Esophagus squamous epithelium (tissue), 5 donors: ENCODE results near the gene LPP. TPM values are rescaled to one million over a fixed set of nuclear protein-coding genes. Genes with fewer than 3 reads are reported as not detected.
"Not testable (repeated sequence)": the region's sequence is repeated elsewhere in the genome, so short reads cannot be mapped to it uniquely, and the experiment has no call there.

Experiments used
- DNase-seq: peaks from one replicate; lab custom pipeline; 2025; lab: John Stamatoyannopoulos, UW
- H3K27ac ChIP-seq, 4 donors: fragments of 200-600 bp; sonication (generic); one replicate each; pipeline ENCODE4 v1.5.1; 2016 to 2019; ENCODE audit warnings: mild to moderate bottlenecking in 1 of 4
- H3K27me3 ChIP-seq, 4 donors: fragments of 200-600 bp; sonication (generic); 1 replicate in 3 of 4; 2 replicates in 1 of 4; pipeline versions ENCODE4 v1.5.1 to v1.6.0; 2017 to 2021; ENCODE audit warnings: antibody characterized with exemption in 1 of 4
- H3K36me3 ChIP-seq, 3 donors: fragments of 200-600 bp; sonication (generic); one replicate each; pipeline ENCODE4 v1.5.1; 2016 to 2019
- H3K4me1 ChIP-seq, 3 donors: fragments of 200-600 bp; sonication (generic); one replicate each; pipeline ENCODE4 v1.5.1; 2017 to 2019
- H3K4me3 ChIP-seq, 4 donors: fragments of 200-600 bp; sonication (generic); 1 replicate in 3 of 4; 2 replicates in 1 of 4; pipeline ENCODE4 v1.5.1; 2016 to 2019; ENCODE audit warnings: mild to moderate bottlenecking in 2 of 4, moderate library complexity in 1 of 4
- H3K9me3 ChIP-seq, 3 donors: fragments of 200-600 bp; sonication (generic); one replicate each; pipeline ENCODE4 v1.5.1; 2016 to 2019
- POLR2A ChIP-seq, 4 donors: fragments of 450-650 bp; IDR thresholded peaks; one replicate each; pipeline ENCODE4 v1.6.1; 2017; ENCODE audit warnings: antibody characterized with exemption in 4 of 4, mild to moderate bottlenecking in 4 of 4, moderate library complexity in 3 of 4
- WGBS, 2 donors: methylation state at CpG; one replicate each; pipeline ENCODE4 v1.1.5; 2018; 5-methylcytosine and 5-hydroxymethylcytosine counted together
- intact Hi-C: fragments of 100-400 bp; cut with DNase I; formaldehyde crosslinking; loops from one replicate; pipeline ENCODE4 v1.15.0; 2022
- total RNA-seq, 4 donors: library from RNA; depleted of rRNA; stranded (reverse); fragments of >200 nt; gene quantifications; one replicate each; pipeline ENCODE4 v1.1.0, GENCODE V29; 2016
- TF ChIP-seq, protein P1 (sequence below), 6 experiments: fragments of 450-650 bp in 4 of 6; fragments of 200-600 bp in 2 of 6; sonication (generic) in 2 of 6; IDR thresholded peaks; one replicate each; pipeline ENCODE4 v1.5.1; 2016 to 2019; ENCODE audit warnings: antibody characterized with exemption in 6 of 6, mild to moderate bottlenecking in 4 of 6, moderate library complexity in 4 of 6
- donor health status: DM: yes; HTN: yes; CAD: no.

Gene LPP
- total RNA-seq, 4 donors from 2014 or later, result 41.4 to 369 (median 97.3) TPM

DNA sequence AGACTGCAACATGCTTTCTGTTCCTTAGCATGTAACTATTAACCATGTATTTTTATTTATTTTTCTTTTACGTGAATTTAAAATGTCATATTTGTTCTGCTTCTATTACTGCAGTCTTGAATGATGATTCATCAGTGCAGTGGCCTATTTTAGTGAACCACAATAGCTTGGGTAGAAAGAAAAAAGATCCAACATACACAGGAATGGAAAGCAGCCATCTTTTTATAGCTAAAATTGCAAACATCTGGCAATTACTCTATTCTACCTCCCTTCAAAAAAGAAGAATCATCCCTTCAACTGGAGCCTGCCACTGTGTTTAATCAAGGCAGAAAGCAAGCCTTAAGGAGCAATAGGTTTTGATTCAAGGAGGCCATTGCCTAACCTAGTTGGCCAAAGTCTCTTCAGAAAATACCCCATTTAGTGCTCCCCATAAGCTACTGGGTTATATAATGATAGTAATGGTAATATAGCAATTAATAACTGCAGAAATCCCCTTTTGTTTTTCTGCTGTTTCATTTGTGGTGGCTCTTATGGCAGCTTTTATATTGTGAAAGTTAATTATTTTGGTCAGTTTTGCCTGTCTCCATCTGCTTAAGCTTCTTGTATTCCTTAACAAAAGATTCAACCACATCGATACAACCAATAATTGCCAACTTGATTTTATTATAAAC lies 267.3 kb downstream of the LPP start:
- H3K36me3 ChIP-seq, result no peaks in the 10 kb centered on the region
- WGBS, 2 donors, result 45 to 66% methylated on average over 2 of the region's 2 CpGs
- H3K27me3 ChIP-seq, result no peaks in the 10 kb centered on the region
- intact Hi-C loops, result no loop called here
- H3K9me3 ChIP-seq, result no peaks in the 10 kb centered on the region
- no peak for DNase-seq
- H3K4me3 ChIP-seq, result no peak overlapping the region
- H3K4me1 ChIP-seq, result peaks cover 11 to 23% (median 14%) of the 10 kb centered on the region in 3 donors
- TF ChIP-seq POLR2A (IDR thresholded peaks at IDR 0.05), result no peak
- TF ChIP-seq, protein P1, sequence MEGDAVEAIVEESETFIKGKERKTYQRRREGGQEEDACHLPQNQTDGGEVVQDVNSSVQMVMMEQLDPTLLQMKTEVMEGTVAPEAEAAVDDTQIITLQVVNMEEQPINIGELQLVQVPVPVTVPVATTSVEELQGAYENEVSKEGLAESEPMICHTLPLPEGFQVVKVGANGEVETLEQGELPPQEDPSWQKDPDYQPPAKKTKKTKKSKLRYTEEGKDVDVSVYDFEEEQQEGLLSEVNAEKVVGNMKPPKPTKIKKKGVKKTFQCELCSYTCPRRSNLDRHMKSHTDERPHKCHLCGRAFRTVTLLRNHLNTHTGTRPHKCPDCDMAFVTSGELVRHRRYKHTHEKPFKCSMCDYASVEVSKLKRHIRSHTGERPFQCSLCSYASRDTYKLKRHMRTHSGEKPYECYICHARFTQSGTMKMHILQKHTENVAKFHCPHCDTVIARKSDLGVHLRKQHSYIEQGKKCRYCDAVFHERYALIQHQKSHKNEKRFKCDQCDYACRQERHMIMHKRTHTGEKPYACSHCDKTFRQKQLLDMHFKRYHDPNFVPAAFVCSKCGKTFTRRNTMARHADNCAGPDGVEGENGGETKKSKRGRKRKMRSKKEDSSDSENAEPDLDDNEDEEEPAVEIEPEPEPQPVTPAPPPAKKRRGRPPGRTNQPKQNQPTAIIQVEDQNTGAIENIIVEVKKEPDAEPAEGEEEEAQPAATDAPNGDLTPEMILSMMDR (IDR thresholded peaks at IDR 0.05), result no peak
- peak overlapping the region in 3 of 4 donors; percentile 34 to 59 (median 47) for H3K27ac ChIP-seq

DNA sequence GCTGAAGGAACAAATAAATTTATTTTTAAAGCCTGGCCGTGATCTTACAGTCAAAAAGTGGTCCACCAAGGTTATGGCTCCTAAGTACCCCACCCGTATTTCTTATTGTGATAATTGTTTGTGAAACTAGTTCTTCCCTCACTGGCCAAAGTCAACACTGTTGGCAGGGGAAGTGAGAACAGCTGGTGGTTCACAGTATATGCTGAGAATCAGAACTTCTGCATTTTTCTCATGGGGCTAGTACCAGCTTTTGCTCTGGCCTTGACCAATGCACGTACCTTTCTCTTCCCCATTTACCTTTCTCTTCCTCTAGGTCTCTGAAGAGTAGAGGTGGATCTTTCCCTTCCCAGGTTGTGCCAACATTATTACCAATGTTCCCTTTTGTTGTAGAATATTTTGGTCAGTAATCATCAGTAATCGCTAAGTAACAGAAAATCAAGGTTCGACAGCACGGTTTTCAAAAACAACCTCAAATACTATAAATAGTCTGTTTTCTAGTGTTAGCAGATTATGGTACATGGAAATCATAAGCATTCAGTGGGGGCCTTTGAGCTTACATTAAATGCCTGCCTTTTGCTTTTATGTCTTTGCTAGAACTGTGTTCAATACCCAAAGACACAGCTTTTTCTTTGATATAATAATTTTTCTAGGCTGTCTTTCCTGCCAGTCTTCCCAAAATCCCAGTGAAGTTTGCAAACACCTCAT lies 268.0 kb downstream of the LPP start:
- WGBS, 2 donors, result 66 to 73% methylated on average over 6 of the region's 6 CpGs
- DNase-seq, result no peak
- intact Hi-C loops, result no loop called here
- H3K4me3 ChIP-seq, result no peak overlapping the region
- H3K27me3 ChIP-seq, result no peaks in the 10 kb centered on the region
- H3K4me1 ChIP-seq, result peaks cover 11 to 22% (median 14%) of the 10 kb centered on the region in 3 donors
- H3K27ac ChIP-seq, result peak overlapping the region in 3 of 4 donors; percentile 34 to 59 (median 47)
- no peaks in the 10 kb centered on the region for H3K9me3 ChIP-seq
- no peaks in the 10 kb centered on the region for H3K36me3 ChIP-seq
- TF ChIP-seq, protein P1 (IDR thresholded peaks at IDR 0.05), result no peak
- TF ChIP-seq POLR2A (IDR thresholded peaks at IDR 0.05), result no peak

DNA sequence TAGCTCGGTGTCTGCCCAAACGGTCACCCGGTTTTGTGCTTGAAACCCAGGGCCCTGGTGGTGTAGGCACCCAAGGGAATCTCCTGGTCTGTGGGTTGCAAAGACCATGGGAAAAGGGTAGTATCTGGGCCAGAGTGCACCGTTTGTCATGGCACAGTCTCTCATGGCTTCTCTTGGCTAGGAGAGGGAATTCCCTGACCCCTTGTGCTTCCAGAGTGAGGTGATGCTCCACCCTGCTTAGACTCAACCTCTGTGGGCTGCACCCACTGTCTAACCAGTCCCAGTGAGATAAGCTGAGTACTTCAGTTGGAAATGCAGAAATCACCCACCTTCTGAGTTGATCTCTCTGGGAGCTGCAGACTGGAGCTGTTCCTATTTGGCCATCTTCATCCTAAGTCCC lies 274.0 kb downstream of the LPP start:
- DNase-seq, H3K27me3 ChIP-seq, intact Hi-C loops, H3K27ac ChIP-seq, H3K9me3 ChIP-seq, H3K4me3 ChIP-seq, H3K36me3 ChIP-seq: not testable (repeated sequence)
- 40 to 60% methylated on average over 1 of the region's 4 CpGs for WGBS, 2 donors
- H3K4me1 ChIP-seq, result peaks cover 0 to 38% (median 0%) of the 10 kb centered on the region in 3 donors

DNA sequence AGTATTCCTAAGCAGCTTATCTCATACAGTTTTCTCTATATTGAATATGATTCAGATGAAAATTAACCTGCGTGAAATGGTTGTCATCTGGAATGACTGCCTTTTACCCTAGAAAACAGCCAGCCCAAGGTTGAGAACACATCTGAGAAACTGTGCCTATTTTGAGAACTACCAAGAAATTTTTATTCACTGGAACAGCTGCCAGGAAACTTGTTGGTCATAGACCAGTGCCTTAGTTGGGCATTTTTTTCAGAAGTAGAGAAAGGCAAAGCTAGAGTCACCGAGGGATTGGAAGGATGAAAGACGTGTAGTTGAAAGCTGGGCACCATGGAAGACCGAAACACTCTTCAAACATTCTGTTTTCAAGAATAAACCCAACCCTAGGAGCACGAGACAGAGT lies 277.1 kb downstream of the LPP start:
- Histone ChIP-seq H3K27ac (peak overlapping the region; percentile 9 to 65 (median 39)), H3K27me3 (no peaks in the 10 kb centered on the region), H3K9me3 (no peaks in the 10 kb centered on the region), H3K36me3 (no peaks in the 10 kb centered on the region), H3K4me3 (no peak overlapping the region), H3K4me1 (peaks cover 0 to 46% (median 0%) of the 10 kb centered on the region in 3 donors)
- WGBS, 2 donors, result 82% methylated on average over 5 of the region's 5 CpGs
- DNase-seq, result no peak
- TF ChIP-seq, protein P1 (IDR thresholded peaks at IDR 0.05), result no peak
- TF ChIP-seq POLR2A (IDR thresholded peaks at IDR 0.05), result no peak
- intact Hi-C loops, result no loop called here

DNA sequence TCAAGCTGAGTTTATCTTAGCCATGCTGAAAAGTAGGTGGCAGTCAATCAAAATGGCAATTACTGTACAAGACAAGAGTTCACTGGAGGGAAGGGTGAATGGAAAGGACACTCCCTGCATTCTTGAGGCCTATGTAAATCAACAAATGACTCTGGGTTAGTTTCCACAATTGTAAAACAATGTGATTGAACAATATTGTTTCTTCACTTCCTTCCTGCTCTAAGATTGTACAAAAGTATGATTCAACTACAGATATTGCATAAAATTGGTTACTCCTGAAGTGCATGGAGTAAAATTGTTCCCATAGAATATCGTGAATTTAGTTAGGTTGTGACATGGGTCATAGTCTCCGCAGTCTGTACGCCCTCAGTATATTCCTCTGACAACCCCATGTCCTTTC lies 277.6 kb downstream of the LPP start:
- Histone ChIP-seq H3K36me3 (no peaks in the 10 kb centered on the region), H3K9me3 (no peaks in the 10 kb centered on the region), H3K27ac (peak overlapping the region; percentile 31 to 69 (median 57)), H3K4me1 (peaks cover 0 to 46% (median 0%) of the 10 kb centered on the region in 3 donors), H3K27me3 (no peaks in the 10 kb centered on the region), H3K4me3 (no peak overlapping the region)
- no peak for DNase-seq
- intact Hi-C loops, result no loop called here
- TF ChIP-seq, protein P1 (IDR thresholded peaks at IDR 0.05), result no peak
- no peak for TF ChIP-seq POLR2A (IDR thresholded peaks at IDR 0.05)
- WGBS, 2 donors, result 66 to 74% methylated on average over 3 of the region's 3 CpGs
